ENCODE data around the gene MRTFA.

DNA sequence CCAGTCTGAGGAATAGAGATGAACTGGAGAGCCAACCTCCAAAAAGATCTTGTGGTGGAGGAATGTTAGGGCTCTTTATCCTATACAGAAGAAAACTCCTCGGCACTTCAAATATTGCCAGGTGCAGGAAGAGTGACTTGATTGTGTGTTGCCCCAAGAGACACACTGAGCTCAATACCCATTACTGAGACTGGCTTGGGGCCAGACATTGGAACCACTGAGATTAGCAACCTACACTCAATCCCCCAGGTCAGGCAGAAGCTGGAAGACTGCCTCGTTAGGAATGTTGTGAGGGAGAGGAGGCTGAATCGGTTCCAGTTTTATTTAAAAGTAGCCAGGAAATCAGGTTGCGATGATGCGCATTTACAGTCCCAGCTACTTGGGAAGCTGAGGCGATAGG is 268.5 kb downstream of the MRTFA start:
- TF ChIP-seq, protein P1, sequence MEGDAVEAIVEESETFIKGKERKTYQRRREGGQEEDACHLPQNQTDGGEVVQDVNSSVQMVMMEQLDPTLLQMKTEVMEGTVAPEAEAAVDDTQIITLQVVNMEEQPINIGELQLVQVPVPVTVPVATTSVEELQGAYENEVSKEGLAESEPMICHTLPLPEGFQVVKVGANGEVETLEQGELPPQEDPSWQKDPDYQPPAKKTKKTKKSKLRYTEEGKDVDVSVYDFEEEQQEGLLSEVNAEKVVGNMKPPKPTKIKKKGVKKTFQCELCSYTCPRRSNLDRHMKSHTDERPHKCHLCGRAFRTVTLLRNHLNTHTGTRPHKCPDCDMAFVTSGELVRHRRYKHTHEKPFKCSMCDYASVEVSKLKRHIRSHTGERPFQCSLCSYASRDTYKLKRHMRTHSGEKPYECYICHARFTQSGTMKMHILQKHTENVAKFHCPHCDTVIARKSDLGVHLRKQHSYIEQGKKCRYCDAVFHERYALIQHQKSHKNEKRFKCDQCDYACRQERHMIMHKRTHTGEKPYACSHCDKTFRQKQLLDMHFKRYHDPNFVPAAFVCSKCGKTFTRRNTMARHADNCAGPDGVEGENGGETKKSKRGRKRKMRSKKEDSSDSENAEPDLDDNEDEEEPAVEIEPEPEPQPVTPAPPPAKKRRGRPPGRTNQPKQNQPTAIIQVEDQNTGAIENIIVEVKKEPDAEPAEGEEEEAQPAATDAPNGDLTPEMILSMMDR (IDR thresholded peaks at IDR 0.05), result no peak
- no peak for TF ChIP-seq POLR2A (IDR thresholded peaks at IDR 0.05)
